Activated CD4-positive, alpha-beta T cell treated with anti-CD3 and anti-CD28 coated beads, Interleukin-2, Interleukin-6, amounts not matched to agents 100 ng/mL and 50 ng/mL, durations not matched to agents 16 hours and 8 hours (primary cell): ENCODE measurements around the gene MGAT3.
"Not testable (repeated sequence)": the region's sequence is repeated elsewhere in the genome, so short reads cannot be mapped to it uniquely, and the experiment has no call there.

ENCODE experiments used
- DNase-seq: peaks from one replicate; pipeline ENCODE4 v3.0.0-alpha.2; 2020

MGAT3 gene

DNA sequence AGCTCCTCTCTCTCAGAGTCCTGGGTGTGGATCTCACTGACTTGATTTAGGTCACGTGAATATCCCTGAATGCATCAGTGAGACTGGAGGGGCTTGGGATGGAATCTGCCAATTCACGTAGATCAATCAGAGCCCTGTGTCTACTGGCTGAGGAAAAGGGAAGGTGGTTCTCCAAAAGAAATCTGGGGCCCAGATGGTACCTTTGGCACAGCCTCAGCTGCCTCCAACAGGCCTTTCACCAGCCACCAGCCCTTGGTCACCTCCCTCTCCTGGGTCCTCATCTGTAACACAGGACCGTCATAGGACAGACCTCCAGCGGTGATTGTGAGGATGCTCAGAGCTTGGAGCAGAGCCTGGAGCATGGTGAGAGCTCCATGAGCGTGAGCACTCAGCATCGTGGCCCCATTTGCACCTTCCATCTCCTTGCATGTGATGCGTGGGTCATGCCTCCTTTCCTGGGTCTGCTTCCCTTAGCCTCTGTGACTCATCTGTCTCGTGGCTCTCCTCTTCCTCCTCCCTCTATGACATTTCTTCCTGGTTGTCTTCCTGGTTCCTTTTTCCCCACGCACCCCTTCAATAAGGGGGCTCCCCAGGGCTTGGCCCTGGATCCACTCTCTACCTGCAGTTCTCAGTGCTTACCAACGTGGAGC lies 37.8 kb downstream of the MGAT3 start:
- DNase-seq: no peak

DNA sequence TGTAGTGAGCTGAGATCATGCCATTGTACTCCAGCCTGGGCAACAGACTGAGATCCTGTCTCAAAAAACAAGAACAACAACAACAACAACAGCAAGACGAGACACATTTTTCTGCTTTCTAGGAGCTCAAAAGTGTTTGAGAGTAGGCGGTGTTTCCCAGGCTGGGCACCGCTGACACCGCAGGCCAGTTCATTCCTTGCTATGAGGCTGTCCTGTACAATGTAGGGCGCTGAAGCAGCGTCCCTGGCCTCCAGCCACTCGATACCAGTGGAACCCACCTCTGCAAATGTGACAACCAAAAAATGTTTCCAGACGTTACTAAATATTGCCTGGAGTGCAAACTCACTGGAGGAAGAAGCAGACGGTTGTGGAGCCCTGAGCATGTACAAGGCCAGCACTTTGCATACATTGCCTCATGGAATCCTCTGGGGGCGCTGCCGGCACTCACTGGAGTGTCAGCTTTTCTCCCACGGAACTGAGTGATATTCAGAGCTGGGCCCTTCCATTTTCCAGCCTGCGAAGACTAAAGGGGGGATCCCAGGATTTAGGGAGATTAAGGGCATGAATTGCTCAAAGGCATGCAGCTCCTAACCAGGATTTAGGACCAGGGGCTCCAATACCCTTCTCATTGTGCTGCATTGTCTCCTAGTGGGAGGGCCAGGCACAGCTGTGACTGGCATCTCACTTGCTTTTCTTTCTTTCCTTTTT lies 39.5 kb downstream of the MGAT3 start:
- DNase-seq: peak; percentile 61

DNA sequence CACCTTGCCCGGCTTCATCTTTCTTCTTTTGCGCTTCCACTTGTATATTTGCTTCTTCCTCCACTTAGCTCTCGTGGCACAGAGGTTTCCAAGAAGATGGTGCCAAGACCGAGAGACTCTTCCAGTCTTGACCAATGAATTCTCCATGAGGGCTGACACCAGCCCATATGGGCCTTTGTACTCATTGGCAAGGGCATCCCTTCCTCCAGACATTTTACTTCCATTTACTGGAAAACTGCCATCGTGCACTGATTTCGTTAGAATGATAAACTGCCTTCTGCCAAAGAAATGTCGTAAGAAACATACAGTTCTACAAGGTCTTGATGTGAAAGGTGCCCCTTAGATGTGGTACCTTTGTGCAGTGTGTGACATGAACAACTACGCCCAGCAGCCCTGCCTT lies 40.6 kb downstream of the MGAT3 start:
- no peak for DNase-seq

DNA sequence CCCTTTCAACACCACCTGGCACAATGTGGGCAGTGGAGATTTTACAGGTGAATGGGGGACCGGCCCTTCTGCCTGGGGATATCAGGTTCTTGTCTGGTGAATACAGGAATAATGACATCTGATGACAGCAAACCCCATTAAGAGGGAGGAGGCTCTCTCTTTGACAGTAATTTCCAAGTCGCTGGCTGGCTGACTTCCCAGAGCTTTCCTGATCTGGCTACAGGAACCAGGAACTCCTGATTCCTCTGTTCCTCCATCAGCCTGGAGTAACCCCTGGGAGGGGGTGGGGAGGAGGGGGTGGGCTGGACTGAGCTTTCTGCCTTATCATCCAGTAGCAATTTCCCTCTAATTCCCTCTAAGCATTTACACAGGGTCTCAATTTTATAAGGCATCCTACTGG lies 41.6 kb downstream of the MGAT3 start:
- DNase-seq: no peak

DNA sequence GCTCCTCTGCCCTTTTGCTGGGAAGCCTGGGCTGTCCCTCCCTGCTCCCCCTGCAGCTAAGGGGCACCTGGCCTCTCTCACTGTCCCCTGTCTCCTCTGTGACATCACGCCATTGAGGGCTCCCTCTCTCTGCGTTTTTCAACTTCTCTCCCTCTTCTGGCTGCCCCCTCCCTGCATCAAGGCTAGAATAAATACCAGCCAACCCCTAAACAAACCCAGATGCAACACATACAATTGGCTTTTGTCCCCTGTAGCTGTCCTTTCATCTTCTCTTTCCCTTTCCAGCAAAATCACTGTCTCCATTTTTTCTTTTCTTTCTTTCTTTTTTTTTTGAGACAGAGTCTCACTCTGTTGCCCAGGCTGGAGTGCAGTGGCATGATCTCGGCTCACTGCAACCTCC lies 42.0 kb downstream of the MGAT3 start:
- DNase-seq: no peak

DNA sequence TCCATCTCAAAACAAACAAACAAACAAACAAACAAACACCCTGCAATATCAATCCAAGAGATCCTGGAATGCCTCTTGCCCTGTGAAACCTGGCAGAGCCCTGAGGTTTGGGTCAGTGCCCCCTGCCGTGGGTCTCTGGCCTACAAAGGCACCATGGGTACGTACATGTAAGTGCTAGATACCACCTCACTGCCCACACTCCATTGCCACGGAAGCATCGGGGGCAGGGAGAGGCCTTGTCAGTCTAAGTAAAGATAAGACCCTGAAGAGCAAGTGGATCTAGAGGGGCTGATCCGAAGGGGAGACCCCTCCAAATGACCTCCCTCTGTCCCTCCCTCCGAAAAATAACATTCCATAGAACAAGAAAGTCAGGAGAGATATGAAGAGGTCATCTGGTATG lies 43.3 kb downstream of the MGAT3 start:
- DNase-seq: no peak

DNA sequence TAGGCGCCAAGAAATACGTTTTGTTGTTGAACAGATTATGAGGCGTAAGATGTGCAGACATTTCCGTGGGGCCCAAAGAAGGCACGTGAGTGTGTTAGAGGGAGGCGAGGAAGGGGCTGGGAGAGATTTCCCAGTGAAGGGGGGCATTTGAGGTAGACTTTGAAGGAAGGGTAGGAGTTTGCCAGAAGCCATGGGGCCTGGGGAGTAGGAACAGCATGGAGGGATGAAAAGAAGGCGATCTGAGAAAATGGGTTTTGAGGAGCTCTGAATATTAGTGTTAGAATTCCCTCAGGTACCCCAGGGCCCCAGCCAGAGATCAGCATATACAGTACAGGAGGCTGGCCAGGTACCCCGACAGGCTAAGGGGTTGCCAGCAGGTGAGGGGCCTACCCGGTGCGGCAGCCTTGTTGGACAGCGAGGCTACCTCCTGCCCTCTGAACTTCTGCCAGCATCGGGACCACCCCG lies 44.9 kb downstream of the MGAT3 start:
- DNase-seq: no peak

DNA sequence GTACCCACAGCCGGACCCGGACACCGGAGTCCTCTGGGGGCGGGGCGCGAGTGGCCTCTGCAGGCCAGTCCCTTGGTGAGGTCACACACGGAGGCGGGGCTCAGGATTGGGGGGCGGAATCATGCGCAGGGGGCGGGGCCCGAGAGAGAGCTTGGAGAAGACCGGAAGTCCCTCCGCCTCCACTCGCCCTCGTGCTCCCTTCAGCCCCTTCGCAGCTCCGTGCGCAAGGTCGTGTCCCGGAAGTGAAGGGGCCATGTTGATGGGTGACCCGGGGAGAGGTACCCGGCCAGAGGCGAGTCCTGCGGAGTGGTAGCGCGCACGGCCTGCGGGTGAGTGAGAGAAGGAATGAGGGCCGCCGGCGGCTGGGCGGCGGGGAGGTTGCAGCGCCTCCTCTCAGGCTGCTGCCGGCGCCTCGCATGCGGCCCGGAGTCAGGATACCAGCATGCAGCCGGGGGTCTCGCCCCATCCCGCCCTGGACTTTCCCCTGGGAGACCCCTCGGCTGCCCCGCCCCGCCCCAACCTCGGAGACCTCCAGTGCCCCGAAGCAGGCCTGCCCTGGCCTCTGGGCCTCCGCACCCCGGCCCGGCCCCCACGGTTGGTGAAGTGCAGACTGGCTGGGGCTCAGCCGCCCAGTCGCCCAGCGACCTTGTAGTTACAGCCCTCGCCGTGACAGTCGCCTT lies 45.4 kb downstream of the MGAT3 start, which contains the start of gene MIEF1:
Gene MIEF1, plus strand, starts transcription at position 182 of the 680 bp plus-strand sequence. CDS start 9,005 bp downstream, outside the sequence.
- DNase-seq: peak; percentile 97

DNA sequence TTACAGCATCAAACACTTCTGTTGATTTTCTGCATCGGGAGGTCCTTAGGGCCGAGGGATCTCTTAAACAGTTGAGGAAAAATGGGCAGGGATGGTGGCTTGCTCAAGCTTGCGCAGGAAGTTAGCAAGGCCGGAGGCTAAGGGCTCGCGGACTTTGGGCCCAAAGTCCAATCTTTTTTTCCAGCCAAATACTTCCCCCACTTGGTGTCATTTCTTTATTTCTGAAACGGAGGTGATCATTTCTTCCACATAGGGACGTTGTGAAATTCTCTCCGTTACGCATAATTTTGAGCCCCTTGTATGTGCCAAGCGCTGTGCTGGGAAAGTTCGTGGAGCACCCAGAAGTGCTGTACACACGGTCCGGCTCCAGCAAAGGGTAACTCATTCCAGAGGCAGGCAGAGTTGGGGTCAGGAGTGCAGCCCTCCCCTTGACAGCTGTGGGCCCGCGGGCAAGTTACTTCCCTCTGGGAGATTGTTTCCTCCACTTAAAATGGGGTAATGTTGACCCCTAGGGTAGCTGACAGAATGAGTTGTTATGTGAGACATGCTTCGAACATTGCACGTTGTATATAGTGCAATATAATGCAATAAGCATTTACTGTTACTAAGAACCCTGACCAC lies 46.1 kb downstream of the MGAT3 start:
- no peak for DNase-seq

DNA sequence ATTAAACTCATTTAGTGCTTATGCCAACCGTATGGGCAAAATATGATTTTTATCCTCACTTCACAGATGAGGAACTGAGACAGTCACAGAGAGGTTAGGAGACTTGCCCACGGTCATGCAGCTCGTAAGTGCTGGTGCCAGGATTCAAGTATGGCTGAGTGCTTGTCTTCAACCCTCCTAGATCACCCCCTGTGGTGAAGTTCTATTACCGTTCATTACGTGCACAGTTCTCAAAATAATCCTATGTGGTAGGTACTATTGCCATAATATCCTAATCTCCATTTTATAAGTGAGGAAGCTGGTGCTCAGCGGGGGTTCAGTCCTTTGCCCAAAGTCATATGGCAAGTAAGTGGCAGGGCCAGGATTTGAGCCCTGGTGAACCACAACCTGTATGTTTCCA lies 46.8 kb downstream of the MGAT3 start:
- no peak for DNase-seq

DNA sequence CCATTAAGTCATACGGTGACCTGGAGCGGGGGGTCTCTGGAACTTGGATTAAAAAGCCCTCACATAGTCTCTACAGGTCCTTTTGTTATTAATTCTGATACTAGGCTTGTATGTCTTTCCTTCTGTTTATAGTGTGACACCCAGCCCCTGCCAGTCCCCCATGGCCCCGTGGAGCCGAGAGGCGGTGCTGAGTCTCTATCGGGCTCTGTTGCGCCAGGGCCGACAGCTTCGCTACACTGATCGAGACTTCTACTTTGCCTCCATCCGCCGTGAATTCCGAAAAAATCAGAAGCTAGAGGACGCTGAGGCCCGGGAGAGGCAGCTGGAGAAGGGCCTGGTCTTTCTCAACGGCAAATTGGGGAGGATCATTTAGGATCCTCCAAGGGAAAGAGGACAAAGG lies 47.3 kb downstream of the MGAT3 start:
- DNase-seq: no peak

DNA sequence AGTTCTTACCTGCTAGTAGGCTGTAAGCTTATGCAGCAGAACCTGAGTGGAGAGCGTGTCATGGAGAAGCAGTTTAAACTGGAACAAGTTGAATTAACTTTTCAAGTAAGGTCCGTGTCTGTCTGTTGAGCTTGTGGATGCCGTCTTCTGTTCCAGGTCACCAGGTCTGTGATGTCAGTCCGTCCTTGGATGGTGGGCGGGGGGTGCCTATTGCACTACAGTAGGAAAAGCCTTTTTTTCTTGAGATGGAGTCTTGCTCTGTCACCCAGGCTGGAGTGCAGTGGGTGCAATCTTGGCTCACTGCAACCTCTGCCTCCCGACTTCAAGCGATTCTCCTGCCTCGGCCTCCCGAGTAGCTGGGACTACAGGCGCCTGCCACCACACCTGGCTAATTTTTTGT lies 50.2 kb downstream of the MGAT3 start:
- DNase-seq: not testable (repeated sequence)

DNA sequence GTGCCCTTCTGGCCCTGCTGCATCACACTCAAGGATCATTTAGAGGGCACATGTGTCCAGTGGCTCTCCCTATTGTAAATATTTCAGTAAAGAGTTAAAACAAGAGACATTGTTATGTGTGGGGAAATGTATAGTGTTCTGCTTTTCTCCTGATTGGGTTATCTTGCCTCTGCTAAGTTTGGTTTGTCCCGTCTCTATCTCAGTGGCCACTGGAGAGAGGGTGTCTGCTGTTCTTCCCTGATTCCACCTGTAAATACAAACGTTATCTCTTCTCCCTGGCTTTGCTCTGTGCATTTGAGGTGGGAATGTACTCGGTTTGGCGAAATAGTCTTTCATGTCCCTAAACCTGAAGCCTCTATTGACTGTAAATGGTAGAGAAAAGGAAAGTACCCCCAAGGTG lies 51.6 kb downstream of the MGAT3 start:
- DNase-seq: no peak

DNA sequence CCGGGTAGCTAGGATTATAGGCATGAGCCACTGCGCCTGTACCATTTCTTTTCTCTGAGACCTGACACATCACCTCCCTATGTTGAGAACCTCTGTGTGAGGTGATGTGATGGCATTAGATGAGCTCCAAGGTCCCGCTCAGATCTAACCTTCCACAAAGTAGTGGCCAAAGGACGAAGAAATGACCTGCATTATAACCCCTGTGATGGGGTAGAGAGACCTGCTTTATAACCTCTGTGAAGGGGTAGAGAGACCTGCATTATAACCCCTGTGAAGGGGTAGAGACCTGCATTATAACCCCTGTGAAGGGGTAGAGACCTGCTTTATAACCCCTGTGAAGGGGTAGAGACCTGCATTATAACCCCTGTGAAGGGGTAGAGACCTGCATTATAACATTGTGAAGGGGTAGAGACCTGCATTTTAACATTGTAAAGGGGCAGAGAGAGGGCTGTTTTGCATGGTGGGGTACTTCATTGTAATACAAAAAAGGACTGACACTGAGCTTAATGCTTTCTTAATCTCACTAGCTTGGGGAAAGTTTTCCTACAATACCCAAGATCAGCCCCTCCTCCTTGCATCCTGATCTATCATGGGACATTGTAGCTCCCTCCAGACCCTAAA lies 53.8 kb downstream of the MGAT3 start:
- no peak for DNase-seq

DNA sequence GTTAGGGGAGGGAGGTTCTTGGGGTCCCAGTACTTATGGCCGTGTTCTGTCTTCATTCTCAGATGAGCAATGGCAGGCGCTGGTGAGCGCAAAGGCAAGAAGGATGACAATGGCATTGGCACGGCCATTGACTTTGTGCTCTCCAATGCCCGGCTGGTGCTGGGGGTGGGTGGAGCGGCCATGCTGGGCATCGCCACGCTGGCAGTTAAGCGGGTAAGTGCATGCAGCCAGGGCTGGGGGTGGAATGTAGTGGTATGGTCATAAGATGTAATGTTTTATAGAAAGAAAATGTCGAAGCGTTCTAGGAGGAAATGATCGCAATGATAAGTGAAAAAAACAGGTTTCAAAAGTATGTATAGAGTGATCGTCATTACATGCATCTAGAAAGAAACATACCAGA lies 54.4 kb downstream of the MGAT3 start:
- no peak for DNase-seq

DNA sequence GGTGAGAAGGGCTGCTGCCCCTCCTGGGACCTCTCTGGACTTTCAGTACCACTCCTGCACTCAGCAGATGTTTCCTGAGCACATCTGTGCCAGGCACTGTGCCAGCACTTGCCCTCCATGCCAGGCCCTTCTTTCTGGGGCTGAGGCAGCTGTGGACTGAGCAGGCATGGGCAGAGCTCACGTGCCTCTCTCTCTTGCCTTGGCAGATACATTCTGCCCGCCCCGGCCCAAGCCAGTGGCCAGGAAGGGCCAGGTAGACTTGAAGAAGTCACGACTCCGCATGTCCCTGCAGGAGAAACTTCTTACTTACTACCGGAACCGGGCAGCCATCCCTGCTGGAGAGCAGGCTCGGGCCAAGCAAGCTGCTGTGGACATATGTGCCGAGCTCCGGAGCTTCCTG lies 55.2 kb downstream of the MGAT3 start:
- no peak for DNase-seq

DNA sequence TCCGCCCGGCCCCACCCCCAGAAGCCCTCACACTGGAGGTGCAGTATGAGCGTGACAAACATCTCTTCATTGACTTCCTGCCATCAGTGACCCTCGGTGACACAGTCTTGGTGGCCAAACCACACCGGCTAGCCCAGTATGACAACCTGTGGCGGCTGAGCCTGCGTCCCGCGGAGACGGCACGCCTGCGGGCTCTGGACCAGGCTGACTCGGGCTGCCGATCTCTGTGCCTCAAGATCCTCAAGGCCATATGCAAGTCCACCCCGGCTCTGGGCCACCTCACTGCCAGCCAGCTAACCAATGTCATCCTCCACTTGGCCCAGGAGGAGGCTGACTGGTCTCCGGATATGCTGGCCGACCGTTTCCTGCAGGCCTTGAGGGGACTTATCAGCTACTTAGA lies 57.0 kb downstream of the MGAT3 start:
- no peak for DNase-seq

DNA sequence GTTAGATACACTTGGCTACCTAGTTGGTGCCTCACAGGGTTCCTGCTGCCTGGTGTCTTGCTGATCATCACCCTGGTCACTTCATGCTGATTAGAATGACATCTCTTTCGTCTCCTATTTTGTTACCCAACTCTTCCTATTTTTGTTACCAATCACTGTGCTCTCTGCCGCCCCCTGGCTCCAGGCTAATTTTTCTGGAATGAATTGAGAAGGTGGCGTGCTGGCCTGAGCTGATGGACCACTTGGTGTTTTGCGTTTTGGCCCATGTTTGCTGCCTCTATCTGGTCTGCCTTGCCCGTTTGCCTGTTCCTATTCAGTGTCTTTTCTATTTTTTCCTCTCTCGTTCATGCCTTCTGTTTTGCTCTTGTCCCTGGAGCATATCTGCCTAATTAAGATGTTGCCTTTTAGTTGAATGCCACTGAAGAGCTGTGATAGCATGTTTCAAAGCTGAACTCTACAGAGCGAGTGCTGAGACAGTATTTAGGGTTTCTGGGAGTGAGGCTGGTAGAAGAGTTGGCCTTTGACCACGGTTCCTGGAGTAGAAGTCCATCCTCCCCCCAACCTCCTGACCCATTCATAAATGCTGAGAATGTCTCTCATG lies 57.7 kb downstream of the MGAT3 start:
- DNase-seq: peak; percentile 53

DNA sequence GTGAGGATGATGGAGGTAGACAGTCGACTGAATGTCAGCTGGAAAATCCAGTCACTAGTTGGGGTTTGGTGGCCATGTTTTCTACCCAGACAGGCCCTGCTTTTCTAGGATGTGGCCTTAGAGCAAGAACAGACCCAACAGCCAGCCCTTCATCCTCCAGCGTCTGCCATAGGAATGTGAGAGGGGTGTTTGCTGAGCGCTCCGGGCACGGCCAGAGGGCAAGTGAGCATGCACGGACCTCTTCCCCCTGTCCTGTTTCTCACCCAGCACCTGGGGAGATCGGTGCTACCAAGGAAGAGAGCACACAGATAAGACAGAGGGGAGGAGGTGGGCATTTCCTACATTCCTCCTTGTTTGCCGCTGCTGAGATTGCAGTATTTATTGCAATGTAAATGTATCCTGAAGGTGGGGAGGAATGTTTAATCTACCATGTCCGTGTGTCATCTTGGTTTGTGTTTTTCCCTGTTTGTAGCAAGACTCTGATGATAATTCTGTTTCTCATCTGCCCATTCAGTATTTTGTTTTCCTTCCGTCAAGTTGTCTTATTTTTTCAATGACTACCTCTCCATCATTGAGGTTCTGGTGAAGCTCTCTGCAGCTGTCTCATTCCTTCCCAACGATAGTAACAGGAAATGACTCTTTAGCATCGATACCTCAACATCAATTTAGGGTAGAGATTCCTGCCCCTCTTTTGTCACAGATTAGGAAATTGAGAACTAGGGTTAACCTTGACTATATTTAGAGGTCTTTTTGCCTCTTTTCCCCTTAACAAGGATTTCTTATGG lies 58.6 kb downstream of the MGAT3 start:
- DNase-seq: no peak

DNA sequence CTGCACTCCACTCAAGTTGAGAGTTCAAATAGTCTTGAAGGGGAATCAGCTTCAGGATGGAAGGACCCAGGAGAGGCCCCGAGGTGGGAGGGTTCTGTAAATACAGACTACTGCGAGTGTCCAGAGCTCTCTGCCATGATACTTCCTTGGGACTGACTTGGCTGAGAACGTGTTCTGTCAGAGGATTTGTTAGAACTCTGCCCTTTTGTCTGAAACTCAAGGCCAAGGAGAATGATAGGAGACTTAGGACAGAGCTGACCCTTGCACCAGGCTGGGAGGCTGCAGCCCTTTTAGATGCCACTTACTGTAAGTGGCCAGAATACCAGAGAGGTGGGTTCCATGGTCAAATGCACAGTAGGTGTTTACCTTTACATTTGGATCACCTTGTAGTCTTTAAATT lies 60.7 kb downstream of the MGAT3 start:
- no peak for DNase-seq

DNA sequence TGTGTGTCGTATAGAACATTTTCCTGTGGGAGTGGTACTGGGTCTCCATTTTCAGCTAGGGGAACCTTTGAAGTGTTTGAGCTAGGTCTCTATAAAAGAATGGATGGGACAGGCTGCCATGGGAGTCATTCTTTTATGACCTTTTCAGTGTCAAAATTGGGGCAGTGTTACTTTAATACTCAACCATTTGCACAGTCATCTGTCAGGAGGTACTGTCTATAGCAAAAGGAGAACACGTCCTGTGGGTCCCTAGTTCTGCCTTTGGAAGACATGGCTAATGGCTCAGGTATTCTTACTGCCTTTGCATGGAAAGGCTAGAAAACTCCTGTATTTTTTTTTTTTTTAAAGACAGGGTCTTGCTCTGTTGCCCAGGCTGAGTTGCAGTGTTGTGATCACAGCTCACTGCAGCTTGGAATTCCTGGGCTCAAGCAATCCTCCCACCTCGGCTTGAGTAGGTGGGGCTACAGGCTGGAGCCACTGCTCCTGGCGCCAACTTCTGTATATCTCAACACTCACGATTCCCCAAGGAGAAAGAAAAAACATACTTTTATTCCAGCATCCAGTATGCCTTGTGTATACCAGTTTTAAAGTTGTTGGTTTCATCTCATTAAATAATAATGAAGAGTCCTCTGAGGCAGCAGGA lies 61.5 kb downstream of the MGAT3 start:
- DNase-seq: no peak
